HG02943 (cell line): ENCODE data around the gene LRRC40.

Experiments
- ATAC-seq: cut with Tn5 transposase; IDR thresholded peaks from one replicate; pipeline ENCODE4 v1.9.1; 2021; ENCODE audit warnings: mild to moderate bottlenecking, low read depth, moderate library complexity; ENCODE audit not compliant: unreplicated experiment

LRRC40 gene

GRCh38 chr1:70140343-70140742, 65.0 kb downstream of the LRRC40 start:
- ATAC-seq, result no peak

- no peak for ATAC-seq
These were observed 71.2 kb downstream of the LRRC40 start for GRCh38 chr1:70134148-70134547.

GRCh38 chr1:70117046-70117445, 88.3 kb downstream of the LRRC40 start:
- ATAC-seq, result no peak

GRCh38 chr1:70115315-70115714, 90.1 kb downstream of the LRRC40 start:
- ATAC-seq, result no peak

- no peak for ATAC-seq
These were observed 92.5 kb downstream of the LRRC40 start for GRCh38 chr1:70112838-70113237.

- ATAC-seq, result no peak
These were observed 96.1 kb downstream of the LRRC40 start for GRCh38 chr1:70109241-70109640.

- ATAC-seq, result no peak
These were observed 101.6 kb downstream of the LRRC40 start for GRCh38 chr1:70103770-70104169.

- ATAC-seq, result no peak
These were observed 103.6 kb downstream of the LRRC40 start for GRCh38 chr1:70101774-70102173.

- ATAC-seq, result no peak
These were observed 104.1 kb downstream of the LRRC40 start for GRCh38 chr1:70101231-70101630.
